Heart right ventricle (tissue), 16 donors: ENCODE results near the gene GPR61. TPM values are rescaled to one million over a fixed set of nuclear protein-coding genes. Genes with fewer than 3 reads are reported as not detected.
A peak's percentile ranks its signal among the peaks of the same experiment; 100 is the strongest.

ENCODE experiments used
- ATAC-seq, 8 donors: fragments of 200-7000 bp; cut with Tn5 transposase; one replicate each; pipeline ENCODE4 v1.9.1; 2020; ENCODE audit warnings: mild to moderate bottlenecking in 8 of 8, moderate library complexity in 8 of 8, moderate number of reproducible peaks in 1 of 8
- DNase-seq, 2 donors: peaks; one replicate each; pipeline ENCODE4 v3.0.0-alpha.2; 2020
- H3K27ac ChIP-seq, 10 donors: fragments of 200-600 bp; sonication (generic) in 2 of 10; one replicate each; pipeline versions ENCODE4 v1.5.0 to v1.8.0; 2020 to 2022; ENCODE audit warnings: mild to moderate bottlenecking in 3 of 10
- H3K27me3 ChIP-seq, 7 donors: fragments of 200-600 bp; one replicate each; pipeline ENCODE4 v1.8.0; 2021 to 2022; ENCODE audit warnings: mild to moderate bottlenecking in 2 of 7
- H3K36me3 ChIP-seq, 9 donors: fragments of 200-600 bp; sonication (generic) in 1 of 9; one replicate each; pipeline versions ENCODE4 v1.5.0 to v1.8.0; 2020 to 2022; ENCODE audit warnings: mild to moderate bottlenecking in 2 of 9
- H3K4me1 ChIP-seq, 9 donors: fragments of 200-600 bp; sonication (generic) in 1 of 9; one replicate each; pipeline versions ENCODE4 v1.5.0 to v1.8.0; 2020 to 2022; ENCODE audit warnings: mild to moderate bottlenecking in 4 of 9
- H3K4me3 ChIP-seq, 10 donors: fragments of 200-600 bp; sonication (generic) in 2 of 10; one replicate each; pipeline versions ENCODE4 v1.5.0 to v1.8.0; 2020 to 2022; ENCODE audit warnings: mild to moderate bottlenecking in 7 of 10, moderate library complexity in 2 of 10
- H3K9me3 ChIP-seq, 11 donors: fragments of 200-600 bp in 10 of 11; sonication (generic) in 2 of 11; one replicate each; pipeline versions ENCODE4 v1.5.0 to v1.8.0; 2013 to 2022; ENCODE audit warnings: mild to moderate bottlenecking in 2 of 11, control low read depth in 1 of 11, moderate library complexity in 1 of 11
- WGBS, 2 donors: extraction: QIAGEN DNeasy Blood & Tissue Kit; methylation state at CpG; one replicate each; pipeline ENCODE4 v1.1.7; 2013; ENCODE audit warnings: inconsistent platforms in 1 of 2; 5-methylcytosine and 5-hydroxymethylcytosine counted together
- intact Hi-C, 10 donors: fragments of 100-400 bp; cut with DNase I; formaldehyde crosslinking; loops; one replicate each; pipeline versions ENCODE4 v1.11.1 to v1.14.2; 2022
- polyA plus RNA-seq, 2 donors: library from polyadenylated mRNA; stranded (reverse); fragments of 200-250 nt; gene quantifications; one replicate each; pipeline ENCODE4 v1.2.3, GENCODE V29; 2013
- total RNA-seq, 10 donors: library from RNA; stranded (reverse); fragmentation: NEBNext Ultra II Directional in 3 of 10; extraction: Animal tissue kit (Norgen Biotek cat#: 25700) in 3 of 10; gene quantifications; one replicate each; pipeline versions ENCODE4 v1.2.1 to v1.2.4, GENCODE V29; 2021 to 2023
- TF ChIP-seq, protein P1 (sequence below), 9 donors: fragments of 200-600 bp; sonication (generic) in 2 of 9; IDR thresholded peaks; one replicate each; pipeline versions ENCODE4 v1.5.0 to v1.8.0; 2021 to 2022; ENCODE audit warnings: antibody characterized with exemption in 9 of 9, mild to moderate bottlenecking in 5 of 9, moderate library complexity in 1 of 9
- donor health status: Arrhythmogenic right ventricular cardiomyopathy.
- donor health status: ischemic (EF 13 %, LVEDD 7.1; RV severe dilation, severe dysfunction).
- donor health status: healthy with polysubstance abuse.
- donor health status: DM: no; HTN: yes; CAD: no.
- donor health status: DM: no; HTN: no; CAD: no.
- donor health status: ischemic (EF 25% LVEDD 6.9; RV normal size, moderate dysfunction).
- donor health status: ischemic (EF 25% LVEDD 5.7; RV mildly dilated, moderate dysfunction).
- donor health status: healthy.
- donor health status: DM: yes; HTN: yes; CAD: no.
- donor health status: Ischemic cardiomyopathy.
- donor health status: ischemic (EF 35%, LVEDD 5.7; RV mildly dilated, moderate dysfunction).
- donor health status: nonischemic (EF 11% LVEDD 7.7; RV severe dilation, severe dysfunction).
- donor health status: DM: yes; HTN: yes; CAD: no.
- donor health status: PGD.
- donor health status: ischemic (EF 29% LVEDD 5.4; RV normal size, mild dysfunction).
- donor health status: nonischemic (EF 23%, LVEDD 6.1; RV moderate dilation, normal function).

Gene GPR61
- total and polyA plus RNA-seq, 12 donors: 0.11 to 1.0 (median 0.31) TPM; not detected in 4

DNA sequence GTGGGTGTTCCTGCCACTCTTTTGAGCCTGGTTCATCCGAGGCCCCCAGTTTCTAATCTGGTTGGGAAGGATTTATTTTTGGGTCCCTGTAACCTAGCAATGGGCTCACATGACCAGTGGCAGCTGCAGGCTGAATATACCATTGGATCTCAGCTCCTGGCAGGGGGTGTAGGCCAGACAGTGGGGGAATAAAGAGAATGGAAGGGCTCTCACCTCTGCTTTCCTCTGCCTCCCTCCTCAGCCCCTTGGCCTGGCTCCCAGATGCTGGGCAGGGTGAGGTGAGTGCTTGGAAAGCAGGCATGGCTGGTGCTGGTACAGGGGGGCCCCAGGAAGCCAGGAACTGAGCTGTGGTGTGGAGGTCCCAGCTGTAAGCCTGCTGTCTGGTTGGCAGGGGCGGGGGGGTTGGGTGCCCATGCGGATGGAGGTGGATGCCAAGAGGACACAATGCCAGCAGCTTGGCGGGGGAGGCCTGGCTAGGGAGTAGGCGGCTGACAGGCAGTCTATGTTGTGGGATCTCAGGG lies 3.6 kb upstream of the GPR61 start:
- 27 to 44% methylated on average over 5 of the region's 5 CpGs for WGBS, 2 donors
- H3K9me3 ChIP-seq: no peaks in the 10 kb centered on the region
- TF ChIP-seq, protein P1, sequence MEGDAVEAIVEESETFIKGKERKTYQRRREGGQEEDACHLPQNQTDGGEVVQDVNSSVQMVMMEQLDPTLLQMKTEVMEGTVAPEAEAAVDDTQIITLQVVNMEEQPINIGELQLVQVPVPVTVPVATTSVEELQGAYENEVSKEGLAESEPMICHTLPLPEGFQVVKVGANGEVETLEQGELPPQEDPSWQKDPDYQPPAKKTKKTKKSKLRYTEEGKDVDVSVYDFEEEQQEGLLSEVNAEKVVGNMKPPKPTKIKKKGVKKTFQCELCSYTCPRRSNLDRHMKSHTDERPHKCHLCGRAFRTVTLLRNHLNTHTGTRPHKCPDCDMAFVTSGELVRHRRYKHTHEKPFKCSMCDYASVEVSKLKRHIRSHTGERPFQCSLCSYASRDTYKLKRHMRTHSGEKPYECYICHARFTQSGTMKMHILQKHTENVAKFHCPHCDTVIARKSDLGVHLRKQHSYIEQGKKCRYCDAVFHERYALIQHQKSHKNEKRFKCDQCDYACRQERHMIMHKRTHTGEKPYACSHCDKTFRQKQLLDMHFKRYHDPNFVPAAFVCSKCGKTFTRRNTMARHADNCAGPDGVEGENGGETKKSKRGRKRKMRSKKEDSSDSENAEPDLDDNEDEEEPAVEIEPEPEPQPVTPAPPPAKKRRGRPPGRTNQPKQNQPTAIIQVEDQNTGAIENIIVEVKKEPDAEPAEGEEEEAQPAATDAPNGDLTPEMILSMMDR (IDR thresholded peaks at IDR 0.05): no peak
- no peaks in the 10 kb centered on the region for H3K36me3 ChIP-seq
- H3K27ac ChIP-seq: peak overlapping the region in 9 of 10 donors; percentile 26 to 88 (median 77)
- H3K4me1 ChIP-seq: peaks cover 6 to 53% (median 27%) of the 10 kb centered on the region in 9 donors
- DNase-seq (peak; percentile 54 to 66), ATAC-seq (peak; percentile 35 to 84 (median 74))
- H3K27me3 ChIP-seq: no peaks in the 10 kb centered on the region
- H3K4me3 ChIP-seq: peak overlapping the region in 1 of 10 donors; percentile 7
- intact Hi-C loops: loop anchor here in 1 of 10 donors (10.0 kb wide), 1 partner anchor 271 kb away; no protein-coding TSS in a partner anchor

DNA sequence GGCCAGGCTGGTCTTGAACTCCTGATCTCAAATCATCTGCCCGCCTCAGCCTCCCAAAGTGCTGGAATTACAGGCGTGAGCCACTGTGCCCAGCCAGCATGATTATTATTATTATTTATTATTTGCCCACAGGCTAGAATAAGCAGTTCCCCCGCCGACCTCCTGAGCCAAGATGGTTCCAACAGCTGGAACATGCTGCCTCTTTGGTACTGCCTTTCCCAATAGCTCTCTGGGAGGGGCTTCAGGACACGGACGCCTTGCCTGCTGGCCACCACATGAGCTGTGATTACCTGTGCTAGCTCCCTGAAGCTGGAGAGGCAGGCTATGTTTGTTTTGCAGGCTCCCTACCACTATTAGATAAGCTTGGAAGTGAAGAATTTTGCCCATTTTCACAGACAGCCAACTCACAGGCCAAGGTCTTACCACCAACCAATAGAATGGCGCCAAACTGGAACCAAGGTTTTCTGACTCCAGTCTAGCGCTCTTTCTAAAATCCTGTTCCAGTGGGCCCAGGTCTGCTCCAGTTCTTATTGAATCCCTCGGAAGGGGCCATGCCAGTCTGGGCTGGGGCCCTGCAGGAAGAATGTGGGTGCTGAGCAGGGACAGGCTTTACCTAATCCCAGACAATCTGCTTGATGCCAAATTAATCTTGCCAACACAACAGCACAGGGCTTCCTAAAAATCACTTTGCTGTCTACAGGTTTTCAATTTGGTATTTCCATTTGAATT lies 2.1 kb upstream of the GPR61 start:
- intact Hi-C loops: loop anchor here in 1 of 10 donors (10.0 kb wide), 1 partner anchor 273 kb away; no protein-coding TSS in a partner anchor
- WGBS, 2 donors: 89% methylated on average over 9 of the region's 9 CpGs
- H3K27me3 ChIP-seq: no peaks in the 10 kb centered on the region
- ATAC-seq: no peak
- H3K36me3 ChIP-seq: no peaks in the 10 kb centered on the region
- TF ChIP-seq, protein P1 (IDR thresholded peaks at IDR 0.05): no peak
- no peak for DNase-seq
- H3K4me3 ChIP-seq: no peak overlapping the region
- peaks cover 2 to 37% (median 12%) of the 10 kb centered on the region in 9 donors for H3K4me1 ChIP-seq
- no peaks in the 10 kb centered on the region for H3K9me3 ChIP-seq
- peak overlapping the region in 4 of 10 donors; percentile 41 to 87 (median 70) for H3K27ac ChIP-seq

DNA sequence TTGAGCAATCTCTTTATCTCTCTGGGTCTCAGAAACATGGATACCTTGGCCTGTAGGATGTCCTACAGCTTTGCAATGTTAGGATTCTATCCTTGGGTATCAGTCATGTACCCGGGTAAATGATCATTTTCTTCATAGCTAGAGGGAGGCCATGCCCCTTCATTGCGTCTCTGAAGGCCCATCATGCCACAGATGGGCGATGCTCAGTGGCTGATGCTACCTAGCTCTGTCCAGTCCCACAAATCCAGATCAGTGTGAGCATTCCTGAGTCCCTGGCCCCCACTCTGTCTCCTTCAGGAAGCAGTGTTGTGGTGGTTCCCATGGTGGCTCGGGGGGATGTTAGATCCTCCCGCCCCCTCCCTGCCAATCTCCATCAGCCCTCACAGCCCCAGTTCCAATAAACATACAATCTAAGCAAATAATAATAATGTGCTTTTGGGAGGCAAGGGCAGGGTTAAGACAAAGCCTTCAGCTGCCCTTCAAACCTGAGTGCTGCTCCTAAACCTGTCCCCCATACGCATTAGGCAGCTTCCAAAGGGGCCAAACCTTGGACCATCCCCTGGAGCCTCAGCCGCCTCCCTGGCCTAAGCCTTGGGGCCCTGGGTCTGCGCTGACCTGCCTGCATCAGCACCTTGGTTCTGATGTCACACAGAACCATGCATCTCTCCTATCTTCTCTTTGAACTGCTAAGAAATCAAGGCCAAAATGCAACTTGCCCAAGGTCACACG lies 681 bp upstream of the GPR61 start:
- WGBS, 2 donors: 88 to 89% methylated on average over 9 of the region's 9 CpGs

More for the DNA sequence above, 681 bp upstream of the GPR61 start:
- TF ChIP-seq, protein P1 (IDR thresholded peaks at IDR 0.05): no peak
- Histone ChIP-seq H3K27ac (no peak overlapping the region), H3K4me1 (peaks cover 0 to 32% (median 9%) of the 10 kb centered on the region in 9 donors), H3K9me3 (no peaks in the 10 kb centered on the region), H3K27me3 (no peaks in the 10 kb centered on the region), H3K36me3 (no peaks in the 10 kb centered on the region), H3K4me3 (no peak overlapping the region)
- intact Hi-C loops: loop anchor here in 1 of 10 donors (10.0 kb wide), 1 partner anchor 274 kb away; no protein-coding TSS in a partner anchor
- DNase-seq (no peak), ATAC-seq (no peak)
